Lung (tissue), 12 donors: ENCODE results near the gene PSPC1. TPM values are rescaled to one million over a fixed set of nuclear protein-coding genes. Genes with fewer than 3 reads are reported as not detected.
"Not testable (repeated sequence)": the region's sequence is repeated elsewhere in the genome, so short reads cannot be mapped to it uniquely, and the experiment has no call there.

Experiments used
- ATAC-seq: fragments of 200-7000 bp; cut with Tn5 transposase; one replicate; pipeline ENCODE4 v1.9.1; 2020; ENCODE audit warnings: moderate number of reproducible peaks; ENCODE audit not compliant: insufficient read depth, low FRiP score
- DNase-seq, 3 donors: peaks; one replicate each; pipeline ENCODE4 v3.0.0-alpha.2; 2013 to 2017
- H3K27ac ChIP-seq, 2 donors: one replicate each; pipeline ENCODE4 v1.5.1; 2013; ENCODE audit warnings: mild to moderate bottlenecking in 2 of 2, moderate library complexity in 2 of 2, control low read depth in 1 of 2, inconsistent platforms in 1 of 2, low read depth in 1 of 2, low read length in 1 of 2
- H3K27me3 ChIP-seq, 3 donors: one replicate each; pipeline ENCODE4 v1.5.1; 2013; ENCODE audit warnings: low read length in 2 of 3; ENCODE audit not compliant: control insufficient read depth in 3 of 3, insufficient read depth in 3 of 3
- H3K36me3 ChIP-seq, 4 donors: one replicate each; pipeline ENCODE4 v1.5.1; 2013; ENCODE audit warnings: low read length in 4 of 4, mild to moderate bottlenecking in 1 of 4, moderate library complexity in 1 of 4; ENCODE audit not compliant: control insufficient read depth in 4 of 4, insufficient read depth in 4 of 4
- H3K4me1 ChIP-seq, 5 donors: one replicate each; pipeline ENCODE4 v1.5.1; 2013; ENCODE audit warnings: low read length in 5 of 5, mild to moderate bottlenecking in 2 of 5, moderate library complexity in 1 of 5; ENCODE audit not compliant: control insufficient read depth in 5 of 5, insufficient read depth in 5 of 5
- H3K4me3 ChIP-seq: one replicate; pipeline ENCODE4 v1.5.1; 2013; ENCODE audit warnings: mild to moderate bottlenecking, control low read depth, moderate library complexity
- H3K9ac ChIP-seq, 2 donors: one replicate each; pipeline ENCODE4 v1.5.1; 2013; ENCODE audit warnings: low read length in 2 of 2, control low read depth in 1 of 2; ENCODE audit not compliant: insufficient read depth in 1 of 2
- H3K9me3 ChIP-seq, 4 donors: one replicate each; pipeline ENCODE4 v1.5.1; 2013; ENCODE audit warnings: low read length in 3 of 4, mild to moderate bottlenecking in 1 of 4, moderate library complexity in 1 of 4; ENCODE audit not compliant: control insufficient read depth in 4 of 4, insufficient read depth in 3 of 4
- WGBS, 2 donors: extraction: QIAGEN DNeasy Blood & Tissue Kit; methylation state at CpG; one replicate each; pipeline ENCODE4 v1.1.7; 2013; 5-methylcytosine and 5-hydroxymethylcytosine counted together
- polyA plus RNA-seq, 2 donors: library from polyadenylated mRNA; stranded (reverse); fragments of 200-250 nt; gene quantifications; one replicate each; pipeline ENCODE4 v1.2.1, GENCODE V29; 2013
- total RNA-seq, 2 donors: library from RNA; depleted of rRNA in 1 of 2; stranded (reverse); fragments of >200 nt in 1 of 2; gene quantifications; one replicate each; pipeline ENCODE4 v1.2.1, GENCODE V29; 2014 to 2021
- TF ChIP-seq, protein P1 (sequence below): IDR thresholded peaks from 2 replicates; pipeline ENCODE4 v1.5.1; 2012; ENCODE audit warnings: mild to moderate bottlenecking; ENCODE audit errors: control extremely low read depth, extremely low read depth
- donor health status: control.
- donor health status: control.
- donor health status: Bipolar disorder and iron deficiency.
- donor health status: healthy.
- donor health status: DM: yes; HTN: yes; CAD: no.

The PSPC1 gene
- total and polyA plus RNA-seq, 4 donors = 23.5 to 103 (median 39.6) TPM

DNA sequence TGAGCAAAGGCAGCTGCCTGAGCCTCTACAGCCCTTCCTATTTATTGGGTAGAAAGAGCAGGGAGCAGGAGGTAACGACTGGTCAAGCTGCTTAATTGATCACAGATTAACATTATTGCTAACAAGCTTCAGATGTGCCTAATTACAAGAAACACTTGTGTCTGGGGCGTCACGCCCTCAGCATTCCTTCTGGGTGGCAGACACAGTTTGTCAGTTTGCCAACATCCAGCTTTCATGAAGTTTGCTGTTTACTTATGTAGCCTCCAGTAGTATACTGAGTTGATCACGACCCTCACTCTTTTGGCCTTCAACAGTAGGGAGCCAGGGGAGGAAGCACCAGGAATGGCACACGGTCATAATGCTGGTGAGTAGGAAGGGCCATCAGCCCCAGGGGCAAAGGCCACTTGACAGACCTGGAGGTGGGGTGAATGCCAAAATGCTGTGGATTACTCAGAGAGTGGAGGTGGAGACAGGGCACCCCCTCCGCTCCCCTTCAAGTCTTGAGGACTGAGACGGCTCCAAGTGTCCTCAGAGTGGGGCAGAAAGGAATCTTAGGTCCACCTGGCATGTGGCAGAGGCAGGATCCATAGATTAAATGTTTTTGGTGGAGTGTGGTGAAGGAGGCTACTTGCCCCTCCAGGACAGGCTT lies 34.9 kb upstream of the PSPC1 start:
- H3K4me1 ChIP-seq = no peaks in the 10 kb centered on the region
- H3K27ac ChIP-seq = no peak overlapping the region
- H3K36me3 ChIP-seq = peaks cover 2 to 13% (median 10%) of the 10 kb centered on the region in 4 donors
- H3K27me3 ChIP-seq = no peaks in the 10 kb centered on the region
- H3K9me3 ChIP-seq = no peaks in the 10 kb centered on the region
- ATAC-seq = no peak
- WGBS, 2 donors = 77 to 92% methylated on average over 7 of the region's 7 CpGs
- H3K4me3 ChIP-seq = no peak overlapping the region
- TF ChIP-seq, protein P1, sequence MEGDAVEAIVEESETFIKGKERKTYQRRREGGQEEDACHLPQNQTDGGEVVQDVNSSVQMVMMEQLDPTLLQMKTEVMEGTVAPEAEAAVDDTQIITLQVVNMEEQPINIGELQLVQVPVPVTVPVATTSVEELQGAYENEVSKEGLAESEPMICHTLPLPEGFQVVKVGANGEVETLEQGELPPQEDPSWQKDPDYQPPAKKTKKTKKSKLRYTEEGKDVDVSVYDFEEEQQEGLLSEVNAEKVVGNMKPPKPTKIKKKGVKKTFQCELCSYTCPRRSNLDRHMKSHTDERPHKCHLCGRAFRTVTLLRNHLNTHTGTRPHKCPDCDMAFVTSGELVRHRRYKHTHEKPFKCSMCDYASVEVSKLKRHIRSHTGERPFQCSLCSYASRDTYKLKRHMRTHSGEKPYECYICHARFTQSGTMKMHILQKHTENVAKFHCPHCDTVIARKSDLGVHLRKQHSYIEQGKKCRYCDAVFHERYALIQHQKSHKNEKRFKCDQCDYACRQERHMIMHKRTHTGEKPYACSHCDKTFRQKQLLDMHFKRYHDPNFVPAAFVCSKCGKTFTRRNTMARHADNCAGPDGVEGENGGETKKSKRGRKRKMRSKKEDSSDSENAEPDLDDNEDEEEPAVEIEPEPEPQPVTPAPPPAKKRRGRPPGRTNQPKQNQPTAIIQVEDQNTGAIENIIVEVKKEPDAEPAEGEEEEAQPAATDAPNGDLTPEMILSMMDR = no peak
- no peak overlapping the region for H3K9ac ChIP-seq
- DNase-seq = no peak

DNA sequence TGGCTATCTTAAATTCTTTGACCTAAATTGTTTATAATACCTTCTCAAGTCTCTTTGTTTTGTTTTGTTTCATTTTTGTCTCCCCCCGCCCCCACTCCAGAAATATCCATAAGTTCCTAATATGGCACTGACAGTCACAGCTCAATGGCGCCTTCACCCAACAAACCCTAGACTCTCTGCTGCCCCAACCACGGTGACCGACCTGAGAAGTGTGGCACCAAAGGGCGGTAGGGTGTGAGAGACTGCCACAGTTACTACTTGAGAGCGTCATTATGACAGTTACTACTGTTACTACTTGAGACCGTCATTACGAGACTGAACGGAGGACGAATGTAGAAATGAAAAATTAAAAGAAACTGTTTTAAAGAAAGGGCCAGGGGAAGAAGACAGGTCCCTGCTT lies 34.4 kb upstream of the PSPC1 start:
- H3K9me3 ChIP-seq = no peaks in the 10 kb centered on the region
- peaks cover 2 to 12% (median 10%) of the 10 kb centered on the region in 4 donors for H3K36me3 ChIP-seq
- no peak overlapping the region for H3K27ac ChIP-seq
- H3K4me1 ChIP-seq = no peaks in the 10 kb centered on the region
- TF ChIP-seq, protein P1 = no peak
- ATAC-seq (no peak), DNase-seq (no peak)
- H3K9ac ChIP-seq = no peak overlapping the region
- H3K4me3 ChIP-seq = no peak overlapping the region
- WGBS, 2 donors = 91 to 92% methylated on average over 10 of the region's 10 CpGs
- no peaks in the 10 kb centered on the region for H3K27me3 ChIP-seq

DNA sequence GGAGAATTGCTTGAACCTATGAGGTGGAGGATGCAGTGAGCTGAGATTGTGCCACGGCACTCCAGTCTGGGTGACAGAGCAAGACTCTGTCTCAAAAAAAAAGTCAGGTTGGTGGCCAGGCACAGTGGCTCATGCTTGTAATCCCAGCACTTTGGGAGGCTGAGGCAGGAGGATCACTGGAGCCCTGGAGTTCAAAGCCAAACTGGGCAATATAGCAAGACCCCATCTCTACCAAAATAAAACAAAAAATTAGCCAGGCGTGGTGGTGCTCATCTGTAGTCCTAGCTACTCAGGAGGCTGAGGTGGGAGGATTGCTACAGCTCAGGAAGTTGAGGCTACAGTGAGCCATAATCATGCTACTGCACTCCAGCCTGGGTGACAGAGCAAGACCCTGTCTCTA lies 33.1 kb upstream of the PSPC1 start:
- ATAC-seq, H3K4me3 ChIP-seq, H3K9me3 ChIP-seq, DNase-seq, H3K4me1 ChIP-seq, H3K9ac ChIP-seq, H3K27ac ChIP-seq, H3K27me3 ChIP-seq: not testable (repeated sequence)
- WGBS, 2 donors = 97 to 98% methylated on average over 2 of the region's 2 CpGs
- peaks cover 2 to 12% (median 9%) of the 10 kb centered on the region in 4 donors for H3K36me3 ChIP-seq

DNA sequence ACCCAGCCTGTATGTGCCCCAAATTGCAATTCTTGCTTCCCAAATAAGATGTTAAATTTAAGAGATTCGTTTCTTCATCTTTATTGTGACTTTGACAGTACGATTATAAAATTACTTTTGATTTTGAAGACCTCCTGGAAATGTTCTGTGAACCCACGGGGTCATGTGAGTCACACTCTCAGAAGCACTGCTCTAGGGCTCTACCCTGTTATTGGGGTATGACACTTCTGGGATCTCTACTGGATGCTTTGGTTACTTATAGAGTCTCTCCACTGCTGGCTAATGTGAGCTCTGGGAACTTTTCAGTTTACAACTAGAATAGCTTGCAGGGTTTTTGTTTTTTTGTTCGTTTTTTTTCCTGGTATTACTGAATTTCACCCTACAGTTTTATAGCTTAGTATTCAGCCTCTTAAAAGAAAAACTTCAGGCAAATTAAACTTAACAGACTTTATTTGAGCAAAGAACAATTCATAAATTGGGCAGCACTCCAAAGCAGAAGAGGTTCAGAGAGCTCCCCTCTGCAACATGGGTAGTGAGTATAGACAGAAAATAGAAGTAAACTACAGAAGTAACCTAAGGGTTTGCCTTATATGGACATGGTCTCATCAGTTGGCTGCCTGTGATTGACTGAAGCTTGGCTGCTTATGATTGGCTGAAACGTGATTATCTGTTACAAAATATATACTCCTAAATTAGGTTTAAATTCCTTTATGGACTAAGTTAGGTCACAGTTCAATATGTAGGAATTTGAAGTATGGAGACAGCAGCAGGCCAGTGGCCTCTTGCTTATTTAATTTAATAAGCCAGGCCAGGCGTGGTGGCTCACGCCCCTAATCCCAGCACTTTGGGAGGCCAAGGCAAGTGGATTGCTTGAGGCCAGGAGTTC lies 28.5 kb upstream of the PSPC1 start:
- no peak overlapping the region for H3K9ac ChIP-seq
- TF ChIP-seq, protein P1 = no peak
- no peaks in the 10 kb centered on the region for H3K9me3 ChIP-seq
- peaks cover 0 to 2% (median 0%) of the 10 kb centered on the region in 4 donors for H3K36me3 ChIP-seq
- no peaks in the 10 kb centered on the region for H3K27me3 ChIP-seq
- H3K27ac ChIP-seq = no peak overlapping the region
- DNase-seq (no peak), ATAC-seq (no peak)
- H3K4me1 ChIP-seq = no peaks in the 10 kb centered on the region
- WGBS, 2 donors = 96% methylated on average over 7 of the region's 7 CpGs
- H3K4me3 ChIP-seq = no peak overlapping the region
